Measurements from ENCODE around the gene FAM187B. TPM values are rescaled to one million over a fixed set of nuclear protein-coding genes. Genes with fewer than 3 reads are reported as not detected.
"Not testable (repeated sequence)": the region's sequence is repeated elsewhere in the genome, so short reads cannot be mapped to it uniquely, and the experiment has no call there.

Gene FAM187B
- total RNA-seq, 1 experiment from 2014 or later: not detected

DNA sequence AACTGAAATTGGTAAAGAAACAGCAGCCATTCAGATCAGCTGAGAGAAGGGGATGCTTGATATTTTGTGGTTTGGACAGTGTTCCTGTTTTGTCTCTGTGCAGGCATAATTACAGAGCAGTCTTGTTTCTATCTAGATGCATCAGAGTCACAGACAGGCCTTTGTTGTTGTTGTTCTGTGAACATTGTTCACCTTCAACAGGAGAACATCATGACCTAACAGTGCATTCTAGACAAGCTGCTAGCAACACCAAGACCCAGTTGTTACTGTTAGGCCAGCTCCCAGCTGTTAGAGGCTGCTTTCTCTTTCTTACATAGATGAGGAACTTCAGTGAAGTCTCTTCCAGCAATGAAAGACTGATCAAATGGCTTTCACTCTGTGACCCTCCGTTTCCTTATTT lies 11.8 kb upstream of the FAM187B start:
- Histone ChIP-seq H2BK20ac (ENCODE audit: low read depth, low read length, poor library complexity, severe bottlenecking) (no peak overlapping the region), H3K23ac (ENCODE audit: insufficient read length, low read depth, low read length) (no peak overlapping the region), H2BK15ac (ENCODE audit: low read depth, low read length) (no peak overlapping the region), H3K79me2 (ENCODE audit: insufficient read depth, low read length) (no peaks in the 10 kb centered on the region), H4K8ac (replicated peaks; ENCODE audit: insufficient read length, low read depth, low read length) (no peak overlapping the region), H2BK5ac (ENCODE audit: insufficient read length, low read length) (no peak overlapping the region), H2BK12ac (ENCODE audit: insufficient read length, low read depth, low read length) (no peak overlapping the region), H3K23me2 (ENCODE audit: insufficient read length, low read depth, low read length, poor library complexity, severe bottlenecking) (no peaks in the 10 kb centered on the region), H4K5ac (ENCODE audit: insufficient read length, low read depth, low read length) (no peak overlapping the region), H3K4me1 (ENCODE audit: insufficient read depth, low read length) (no peaks in the 10 kb centered on the region), H3T11ph (ENCODE audit: low read length) (no peak overlapping the region), H2AFZ (ENCODE audit: low read length) (no peak overlapping the region), H3K27ac (ENCODE audit: insufficient read length, low read depth, low read length) (no peak overlapping the region), H3K9me3 (ENCODE audit: control insufficient read depth, low read depth, low read length) (no peaks in the 10 kb centered on the region), H3K27me3 (ENCODE audit: insufficient read depth, low read length) (no peaks in the 10 kb centered on the region), H3K18ac (ENCODE audit: insufficient read length, low read depth, low read length) (no peak overlapping the region), H2AK5ac (ENCODE audit: insufficient read length, low read length) (no peak overlapping the region), H3K9ac (ENCODE audit: extremely low read depth, insufficient read length, low read length) (no peak overlapping the region), H3K56ac (ENCODE audit: insufficient read length, low read depth, low read length) (no peak overlapping the region), H4K20me1 (ENCODE audit: control insufficient read depth, insufficient read depth, insufficient read length) (no peaks in the 10 kb centered on the region), H3K14ac (ENCODE audit: insufficient read depth, low read length) (no peak overlapping the region), H2BK120ac (ENCODE audit: low read depth, low read length, poor library complexity, severe bottlenecking) (no peak overlapping the region), H4K91ac (ENCODE audit: insufficient read length, low read depth, low read length) (no peak overlapping the region), H3K79me1 (ENCODE audit: insufficient read depth, low read depth, low read length, poor library complexity, severe bottlenecking) (no peaks in the 10 kb centered on the region), H3K4me2 (ENCODE audit: insufficient read depth, insufficient read length, low read length) (no peak overlapping the region), H3K4ac (ENCODE audit: low read depth, low read length) (no peak overlapping the region)
- Mint-ChIP-seq H3K27ac (no peak overlapping the region), H3K4me3 (no peak overlapping the region; a peak in 1 of 5 replicates), H3K36me3 (ENCODE audit: insufficient read depth in 1 of 3, low read depth in 3 of 3) (peaks cover 4 to 19% (median 7%) of the 10 kb centered on the region in 3 experiments; a peak in 6 of 7 replicates), H3K9me3 (peaks cover 23 to 32% of the 10 kb centered on the region in 2 experiments), H3K4me1 (no peaks in the 10 kb centered on the region), H3K27me3 (ENCODE audit: low read depth) (peaks cover 17% of the 10 kb centered on the region)
- DNase-seq: no peak
- no peak for TF ChIP-seq CTCF (conservative IDR thresholded peaks at IDR 0.05)
- no CpG with 5 or more reads among the region's 1 CpG for WGBS (ENCODE audit: extremely low coverage, insufficient read length, low lambda C conversion rate)

DNA sequence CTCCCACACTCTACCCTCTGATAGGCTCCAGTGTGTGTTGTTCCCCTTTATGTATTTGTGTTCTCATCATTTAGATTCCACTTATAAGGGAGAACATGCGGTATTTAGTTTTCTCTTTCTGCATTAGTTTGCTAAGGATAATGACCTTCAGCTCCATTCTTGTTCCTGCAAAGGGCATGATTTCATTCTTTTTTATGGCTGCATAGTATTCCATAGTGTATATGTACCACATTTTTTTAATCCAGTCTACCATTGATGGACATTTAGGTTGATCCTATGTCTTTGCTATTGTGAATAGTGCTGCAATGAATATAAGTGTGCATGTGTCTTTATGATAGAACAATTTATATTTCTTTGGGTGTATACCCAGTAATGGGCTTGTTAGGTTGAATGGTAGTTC lies 11.1 kb upstream of the FAM187B start:
- H3K4me3 Mint-ChIP-seq; H3K27ac ChIP-seq (ENCODE audit: insufficient read length, low read depth, low read length); H2BK20ac ChIP-seq (ENCODE audit: low read depth, low read length, poor library complexity, severe bottlenecking); H3K4me1 Mint-ChIP-seq; H3K23me2 ChIP-seq (ENCODE audit: insufficient read length, low read depth, low read length, poor library complexity, severe bottlenecking); H3K4ac ChIP-seq (ENCODE audit: low read depth, low read length); H3T11ph ChIP-seq (ENCODE audit: low read length); H3K79me1 ChIP-seq (ENCODE audit: insufficient read depth, low read depth, low read length, poor library complexity, severe bottlenecking); H2AFZ ChIP-seq (ENCODE audit: low read length); H3K79me2 ChIP-seq (ENCODE audit: insufficient read depth, low read length); H3K56ac ChIP-seq (ENCODE audit: insufficient read length, low read depth, low read length); DNase-seq; H3K4me2 ChIP-seq (ENCODE audit: insufficient read depth, insufficient read length, low read length); H2AK5ac ChIP-seq (ENCODE audit: insufficient read length, low read length); H3K18ac ChIP-seq (ENCODE audit: insufficient read length, low read depth, low read length); H3K27ac Mint-ChIP-seq; H4K5ac ChIP-seq (ENCODE audit: insufficient read length, low read depth, low read length); H3K23ac ChIP-seq (ENCODE audit: insufficient read length, low read depth, low read length); H4K91ac ChIP-seq (ENCODE audit: insufficient read length, low read depth, low read length); H3K4me1 ChIP-seq (ENCODE audit: insufficient read depth, low read length); H3K9me3 ChIP-seq (ENCODE audit: control insufficient read depth, low read depth, low read length); H3K9ac ChIP-seq (ENCODE audit: extremely low read depth, insufficient read length, low read length); H3K27me3 ChIP-seq (ENCODE audit: insufficient read depth, low read length); H2BK12ac ChIP-seq (ENCODE audit: insufficient read length, low read depth, low read length); H2BK5ac ChIP-seq (ENCODE audit: insufficient read length, low read length); H2BK120ac ChIP-seq (ENCODE audit: low read depth, low read length, poor library complexity, severe bottlenecking); H2BK15ac ChIP-seq (ENCODE audit: low read depth, low read length); H3K14ac ChIP-seq (ENCODE audit: insufficient read depth, low read length); H4K8ac ChIP-seq (replicated peaks; ENCODE audit: insufficient read length, low read depth, low read length); H4K20me1 ChIP-seq (ENCODE audit: control insufficient read depth, insufficient read depth, insufficient read length): not testable (repeated sequence)
- Mint-ChIP-seq H3K27me3 (ENCODE audit: low read depth) (peaks cover 17% of the 10 kb centered on the region), H3K9me3 (peaks cover 27 to 39% of the 10 kb centered on the region in 2 experiments), H3K36me3 (ENCODE audit: insufficient read depth in 1 of 3, low read depth in 3 of 3) (peaks cover 5 to 23% (median 7%) of the 10 kb centered on the region in 3 experiments; a peak in 6 of 7 replicates)
- WGBS (ENCODE audit: extremely low coverage, insufficient read length, low lambda C conversion rate): no CpG with 5 or more reads among the region's 1 CpG

Data from H9 (cell line).